ENCODE results near the gene ERVK3-1. TPM values are rescaled to one million over a fixed set of nuclear protein-coding genes. Genes with fewer than 3 reads are reported as not detected.

The ERVK3-1 gene
- polyA plus RNA-seq, 1 donor from 2014 or later: 141 TPM

DNA sequence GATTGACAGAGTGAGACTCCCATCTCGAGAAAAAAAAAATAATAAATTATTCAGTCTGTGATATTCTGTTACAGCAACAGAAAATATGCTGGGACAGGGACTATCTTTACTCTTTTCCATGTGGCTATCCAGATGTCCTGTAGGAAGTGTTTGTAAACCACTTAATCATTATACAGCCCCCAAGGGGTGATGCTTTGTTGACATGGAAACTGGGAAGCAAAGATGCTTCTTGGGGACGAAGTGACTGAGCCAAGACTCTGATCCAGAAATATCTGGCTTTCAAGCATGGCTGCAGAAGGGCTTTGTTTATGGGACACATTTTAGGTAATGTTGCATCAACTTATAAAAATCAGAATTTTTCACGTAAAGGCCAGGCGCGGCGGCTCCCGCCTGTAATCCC, 21.0 kb upstream of the ERVK3-1 start:
- peaks cover 63% of the 10 kb centered on the region for H3K79me2 ChIP-seq (replicated peaks; ENCODE audit: insufficient read depth, low read length)
- peaks cover 47% of the 10 kb centered on the region for H3K36me3 ChIP-seq (ENCODE audit: insufficient read depth, low read length)

DNA sequence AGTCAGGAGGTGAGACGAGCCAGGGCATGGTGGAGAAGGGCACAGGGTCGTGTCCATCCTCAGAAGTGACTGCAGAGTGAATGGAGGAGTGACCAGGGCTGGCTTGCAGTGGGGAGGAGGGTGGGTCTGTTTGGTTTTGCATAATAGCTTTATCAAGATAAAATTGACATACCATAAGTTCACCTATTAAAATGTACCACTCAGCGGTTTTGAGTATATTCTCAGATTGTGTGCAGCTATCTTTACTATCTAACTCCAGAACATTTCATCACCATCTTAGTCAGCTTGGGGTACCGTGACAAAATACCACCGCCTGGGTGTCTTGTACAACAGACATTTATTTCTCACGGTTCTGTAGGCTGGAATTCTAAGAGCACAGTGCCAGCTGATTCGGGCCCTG, 13.2 kb upstream of the ERVK3-1 start:
- Histone ChIP-seq H3K9me2 (ENCODE audit: insufficient read depth, low read length) (no peaks in the 10 kb centered on the region), H3K4me2 (ENCODE audit: low read length) (no peak overlapping the region), H3K4me3 (ENCODE audit: low read length) (no peak overlapping the region), H3K9ac (ENCODE audit: low read length) (no peak overlapping the region), H3K27me3 (ENCODE audit: insufficient read depth, low read depth, low read length) (no peaks in the 10 kb centered on the region), H3K27ac (ENCODE audit: low read length) (no peak overlapping the region), H2AFZ (ENCODE audit: low read depth, low read length) (no peak overlapping the region), H3K36me3 (ENCODE audit: insufficient read depth, low read length) (peaks cover 58% of the 10 kb centered on the region), H3K9me3 (ENCODE audit: low read length) (peaks cover 42% of the 10 kb centered on the region), H3K79me2 (replicated peaks; ENCODE audit: insufficient read depth, low read length) (peaks cover 20% of the 10 kb centered on the region), H4K20me1 (ENCODE audit: insufficient read depth) (no peaks in the 10 kb centered on the region), H3F3A (ENCODE audit: insufficient read depth, low read length, poor library complexity, severe bottlenecking) (no peaks in the 10 kb centered on the region)
- TF ChIP-seq EP300 (conservative IDR thresholded peaks at IDR 0.05; ENCODE audit: poor library complexity, severe bottlenecking): no peak
- TF ChIP-seq POLR2AphosphoS5 (IDR thresholded peaks at IDR 0.05): no peak
- TF ChIP-seq MXI1 (conservative IDR thresholded peaks at IDR 0.05; ENCODE audit: poor library complexity, severe bottlenecking): no peak
- TF ChIP-seq SMC3 (conservative IDR thresholded peaks at IDR 0.05; ENCODE audit: poor library complexity): no peak
- TF ChIP-seq, protein P1, sequence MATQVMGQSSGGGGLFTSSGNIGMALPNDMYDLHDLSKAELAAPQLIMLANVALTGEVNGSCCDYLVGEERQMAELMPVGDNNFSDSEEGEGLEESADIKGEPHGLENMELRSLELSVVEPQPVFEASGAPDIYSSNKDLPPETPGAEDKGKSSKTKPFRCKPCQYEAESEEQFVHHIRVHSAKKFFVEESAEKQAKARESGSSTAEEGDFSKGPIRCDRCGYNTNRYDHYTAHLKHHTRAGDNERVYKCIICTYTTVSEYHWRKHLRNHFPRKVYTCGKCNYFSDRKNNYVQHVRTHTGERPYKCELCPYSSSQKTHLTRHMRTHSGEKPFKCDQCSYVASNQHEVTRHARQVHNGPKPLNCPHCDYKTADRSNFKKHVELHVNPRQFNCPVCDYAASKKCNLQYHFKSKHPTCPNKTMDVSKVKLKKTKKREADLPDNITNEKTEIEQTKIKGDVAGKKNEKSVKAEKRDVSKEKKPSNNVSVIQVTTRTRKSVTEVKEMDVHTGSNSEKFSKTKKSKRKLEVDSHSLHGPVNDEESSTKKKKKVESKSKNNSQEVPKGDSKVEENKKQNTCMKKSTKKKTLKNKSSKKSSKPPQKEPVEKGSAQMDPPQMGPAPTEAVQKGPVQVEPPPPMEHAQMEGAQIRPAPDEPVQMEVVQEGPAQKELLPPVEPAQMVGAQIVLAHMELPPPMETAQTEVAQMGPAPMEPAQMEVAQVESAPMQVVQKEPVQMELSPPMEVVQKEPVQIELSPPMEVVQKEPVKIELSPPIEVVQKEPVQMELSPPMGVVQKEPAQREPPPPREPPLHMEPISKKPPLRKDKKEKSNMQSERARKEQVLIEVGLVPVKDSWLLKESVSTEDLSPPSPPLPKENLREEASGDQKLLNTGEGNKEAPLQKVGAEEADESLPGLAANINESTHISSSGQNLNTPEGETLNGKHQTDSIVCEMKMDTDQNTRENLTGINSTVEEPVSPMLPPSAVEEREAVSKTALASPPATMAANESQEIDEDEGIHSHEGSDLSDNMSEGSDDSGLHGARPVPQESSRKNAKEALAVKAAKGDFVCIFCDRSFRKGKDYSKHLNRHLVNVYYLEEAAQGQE (IDR thresholded peaks at IDR 0.05; ENCODE audit: borderline replicate concordance): no peak
- TF ChIP-seq EZH2 (IDR thresholded peaks at IDR 0.05; ENCODE audit: borderline replicate concordance, insufficient read depth, low read length, poor library complexity, severe bottlenecking): no peak
- no peak for TF ChIP-seq TAF1 (IDR thresholded peaks at IDR 0.05; ENCODE audit: low read depth)

More for the DNA sequence above, 21.0 kb upstream of the ERVK3-1 start:
- H3K27ac ChIP-seq (ENCODE audit: low read length): no peak overlapping the region
- H3K9ac ChIP-seq (ENCODE audit: low read length): no peak overlapping the region
- H2AFZ ChIP-seq (ENCODE audit: low read depth, low read length): no peak overlapping the region
- H3F3A ChIP-seq (ENCODE audit: insufficient read depth, low read length, poor library complexity, severe bottlenecking): no peaks in the 10 kb centered on the region
- no peaks in the 10 kb centered on the region for H3K27me3 ChIP-seq (ENCODE audit: insufficient read depth, low read depth, low read length)
- H3K4me3 ChIP-seq (ENCODE audit: low read length): no peak overlapping the region
- TF ChIP-seq EP300 (conservative IDR thresholded peaks at IDR 0.05; ENCODE audit: poor library complexity, severe bottlenecking) (no peak), EZH2 (IDR thresholded peaks at IDR 0.05; ENCODE audit: borderline replicate concordance, insufficient read depth, low read length, poor library complexity, severe bottlenecking) (no peak), POLR2AphosphoS5 (IDR thresholded peaks at IDR 0.05) (no peak), SMC3 (conservative IDR thresholded peaks at IDR 0.05; ENCODE audit: poor library complexity) (no peak), TAF1 (IDR thresholded peaks at IDR 0.05; ENCODE audit: low read depth) (no peak)
- TF ChIP-seq, protein P2, sequence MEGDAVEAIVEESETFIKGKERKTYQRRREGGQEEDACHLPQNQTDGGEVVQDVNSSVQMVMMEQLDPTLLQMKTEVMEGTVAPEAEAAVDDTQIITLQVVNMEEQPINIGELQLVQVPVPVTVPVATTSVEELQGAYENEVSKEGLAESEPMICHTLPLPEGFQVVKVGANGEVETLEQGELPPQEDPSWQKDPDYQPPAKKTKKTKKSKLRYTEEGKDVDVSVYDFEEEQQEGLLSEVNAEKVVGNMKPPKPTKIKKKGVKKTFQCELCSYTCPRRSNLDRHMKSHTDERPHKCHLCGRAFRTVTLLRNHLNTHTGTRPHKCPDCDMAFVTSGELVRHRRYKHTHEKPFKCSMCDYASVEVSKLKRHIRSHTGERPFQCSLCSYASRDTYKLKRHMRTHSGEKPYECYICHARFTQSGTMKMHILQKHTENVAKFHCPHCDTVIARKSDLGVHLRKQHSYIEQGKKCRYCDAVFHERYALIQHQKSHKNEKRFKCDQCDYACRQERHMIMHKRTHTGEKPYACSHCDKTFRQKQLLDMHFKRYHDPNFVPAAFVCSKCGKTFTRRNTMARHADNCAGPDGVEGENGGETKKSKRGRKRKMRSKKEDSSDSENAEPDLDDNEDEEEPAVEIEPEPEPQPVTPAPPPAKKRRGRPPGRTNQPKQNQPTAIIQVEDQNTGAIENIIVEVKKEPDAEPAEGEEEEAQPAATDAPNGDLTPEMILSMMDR (IDR thresholded peaks at IDR 0.05; ENCODE audit: poor library complexity, severe bottlenecking): no peak
- TF ChIP-seq, protein P1 (IDR thresholded peaks at IDR 0.05; ENCODE audit: borderline replicate concordance): no peak
- H3K4me2 ChIP-seq (ENCODE audit: low read length): no peak overlapping the region
- no peaks in the 10 kb centered on the region for H4K20me1 ChIP-seq (ENCODE audit: insufficient read depth)
- peaks cover 31% of the 10 kb centered on the region for H3K9me3 ChIP-seq (ENCODE audit: low read length)
- H3K9me2 ChIP-seq (ENCODE audit: insufficient read depth, low read length): no peaks in the 10 kb centered on the region
